Neutrophil (primary cell): Measurements from ENCODE around the gene SEMA3A.

Source experiments
- H3K27ac ChIP-seq: fragments of 200-600 bp; sonication (generic); 2 replicates; pipeline ENCODE4 v1.5.1; 2016; ENCODE audit warnings: mild to moderate bottlenecking, moderate library complexity
- H3K27me3 ChIP-seq: fragments of 200-600 bp; sonication (generic); 2 replicates; pipeline ENCODE4 v1.6.0; 2016; ENCODE audit warnings: mild to moderate bottlenecking
- H3K36me3 ChIP-seq: fragments of 200-600 bp; sonication (generic); 2 replicates; pipeline ENCODE4 v1.5.1; 2017
- H3K4me1 ChIP-seq, 2 experiments: fragments of 200-600 bp in 1 of 2; sonication (generic) in 1 of 2; 1 replicate in 1 of 2; 2 replicates in 1 of 2; pipeline versions ENCODE4 v1.5.1 to v1.6.1; 2013 to 2016; ENCODE audit warnings: low read depth in 1 of 2, low read length in 1 of 2, mild to moderate bottlenecking in 1 of 2, moderate library complexity in 1 of 2; ENCODE audit not compliant: control insufficient read depth in 1 of 2, insufficient read depth in 1 of 2
- H3K4me3 ChIP-seq, 2 experiments: fragments of 200-600 bp in 1 of 2; sonication (generic) in 1 of 2; 1 replicate in 1 of 2; 2 replicates in 1 of 2; pipeline ENCODE4 v1.5.1; 2013 to 2016; ENCODE audit warnings: low read depth in 1 of 2, low read length in 1 of 2, mild to moderate bottlenecking in 1 of 2, moderate library complexity in 1 of 2
- H3K9me3 ChIP-seq: fragments of 200-600 bp; sonication (generic); 2 replicates; pipeline ENCODE4 v1.5.1; 2016
- CTCF ChIP-seq: fragments of 200-600 bp; sonication (generic); IDR thresholded peaks from 2 replicates; pipeline ENCODE4 v1.5.1; 2016; ENCODE audit warnings: antibody characterized with exemption

The SEMA3A gene

GRCh38 chr7:84136809-84137208, 57.8 kb downstream of the SEMA3A start:
- Histone ChIP-seq H3K36me3 (no peaks in the 10 kb centered on the region), H3K9me3 (no peaks in the 10 kb centered on the region), H3K27me3 (no peaks in the 10 kb centered on the region), H3K27ac (no peak overlapping the region), H3K4me3 (no peak overlapping the region), H3K4me1 (no peaks in the 10 kb centered on the region)
- no peak for TF ChIP-seq CTCF

GRCh38 chr7:84136336-84136735, 58.3 kb downstream of the SEMA3A start:
- no peak overlapping the region for H3K4me3 ChIP-seq
- H3K27me3 ChIP-seq, result no peaks in the 10 kb centered on the region
- H3K27ac ChIP-seq, result no peak overlapping the region
- no peaks in the 10 kb centered on the region for H3K9me3 ChIP-seq
- H3K36me3 ChIP-seq, result no peaks in the 10 kb centered on the region
- no peaks in the 10 kb centered on the region for H3K4me1 ChIP-seq
- TF ChIP-seq CTCF, result no peak

- no peaks in the 10 kb centered on the region for H3K9me3 ChIP-seq
- no peaks in the 10 kb centered on the region for H3K36me3 ChIP-seq
- no peak overlapping the region for H3K4me3 ChIP-seq
- H3K27ac ChIP-seq, result no peak overlapping the region
- no peaks in the 10 kb centered on the region for H3K4me1 ChIP-seq
- no peaks in the 10 kb centered on the region for H3K27me3 ChIP-seq
- no peak for TF ChIP-seq CTCF
These were observed 60.4 kb downstream of the SEMA3A start for GRCh38 chr7:84134169-84134568.

GRCh38 chr7:84125654-84126053, 68.9 kb downstream of the SEMA3A start:
- no peaks in the 10 kb centered on the region for H3K9me3 ChIP-seq
- H3K4me1 ChIP-seq, result no peaks in the 10 kb centered on the region
- no peak overlapping the region for H3K27ac ChIP-seq
- no peaks in the 10 kb centered on the region for H3K36me3 ChIP-seq
- H3K27me3 ChIP-seq, result no peaks in the 10 kb centered on the region
- TF ChIP-seq CTCF, result no peak
- H3K4me3 ChIP-seq, result no peak overlapping the region

- TF ChIP-seq CTCF, result no peak
These were observed 70.5 kb downstream of the SEMA3A start for GRCh38 chr7:84123965-84124547.

More at GRCh38 chr7:84123965-84124547, 70.5 kb downstream of the SEMA3A start:
- no peaks in the 10 kb centered on the region for H3K27me3 ChIP-seq
- no peaks in the 10 kb centered on the region for H3K36me3 ChIP-seq
- H3K4me3 ChIP-seq, result no peak overlapping the region
- no peaks in the 10 kb centered on the region for H3K4me1 ChIP-seq
- H3K9me3 ChIP-seq, result no peaks in the 10 kb centered on the region
- no peak overlapping the region for H3K27ac ChIP-seq
